Type B pancreatic cell (in vitro differentiated cells): ENCODE results near the gene MICAL2. TPM values are rescaled to one million over a fixed set of nuclear protein-coding genes. Genes with fewer than 3 reads are reported as not detected.

Source experiments
- DNase-seq: peaks from one replicate; pipeline ENCODE4 v3.0.0; 2021; ENCODE audit warnings: mixed read lengths; ENCODE audit not compliant: unreplicated experiment; ENCODE audit errors: extremely low spot score
- H3K27ac Mint-ChIP-seq: 2 replicates; pipeline ENCODE4 v1.8.0; 2021; ENCODE audit warnings: mild to moderate bottlenecking, mixed read lengths
- H3K27me3 Mint-ChIP-seq: 2 replicates; pipeline ENCODE4 v1.8.0; 2021; ENCODE audit warnings: mixed read lengths
- H3K36me3 Mint-ChIP-seq: 2 replicates; pipeline ENCODE4 v1.8.0; 2021; ENCODE audit warnings: mixed read lengths
- H3K4me1 Mint-ChIP-seq: one replicate; pipeline ENCODE4 v1.8.0; 2021; ENCODE audit warnings: mixed read lengths; ENCODE audit not compliant: unreplicated experiment
- H3K4me3 Mint-ChIP-seq: 2 replicates; pipeline ENCODE4 v1.8.0; 2021; ENCODE audit warnings: mild to moderate bottlenecking, mixed read lengths
- H3K9me3 Mint-ChIP-seq: 2 replicates; pipeline ENCODE4 v1.8.0; 2021; ENCODE audit warnings: mixed read lengths
- CTCF ChIP-seq: fragments of 200-600 bp; sonication (generic); conservative IDR thresholded peaks from 2 replicates; pipeline ENCODE4 v1.5.0; 2021; ENCODE audit warnings: antibody characterized with exemption, mild to moderate bottlenecking
- total RNA-seq: library from RNA; stranded (reverse); gene quantifications from 2 replicates; pipeline ENCODE4 v1.2.1, GENCODE V29; 2021; ENCODE audit warnings: low replicate concordance

The MICAL2 gene
- total RNA-seq, 1 donor from 2014 or later: 38.0 TPM

- H3K4me3 Mint-ChIP-seq: no peak overlapping the region
- DNase-seq: no peak
- TF ChIP-seq CTCF: no peak
- no peak overlapping the region for H3K27ac Mint-ChIP-seq
- H3K4me1 Mint-ChIP-seq: peaks cover 47% of the 10 kb centered on the region
- peaks cover 3% of the 10 kb centered on the region for H3K36me3 Mint-ChIP-seq
- no peaks in the 10 kb centered on the region for H3K9me3 Mint-ChIP-seq
- no peaks in the 10 kb centered on the region for H3K27me3 Mint-ChIP-seq
These were observed 106.4 kb downstream of the MICAL2 start for GRCh38 chr11:12216671-12217374.

GRCh38 chr11:12217879-12218278, 107.5 kb downstream of the MICAL2 start:
- no peak for DNase-seq
- no peak for TF ChIP-seq CTCF
- Mint-ChIP-seq H3K4me3 (no peak overlapping the region), H3K27ac (peak overlapping the region; percentile 22), H3K4me1 (peaks cover 42% of the 10 kb centered on the region), H3K9me3 (no peaks in the 10 kb centered on the region), H3K36me3 (peaks cover 3% of the 10 kb centered on the region), H3K27me3 (no peaks in the 10 kb centered on the region)

GRCh38 chr11:12218909-12219308, 108.5 kb downstream of the MICAL2 start:
- H3K4me3 Mint-ChIP-seq: no peak overlapping the region
- peaks cover 46% of the 10 kb centered on the region for H3K4me1 Mint-ChIP-seq
- H3K36me3 Mint-ChIP-seq: peaks cover 3% of the 10 kb centered on the region

GRCh38 chr11:12219757-12220156, 109.4 kb downstream of the MICAL2 start:
- Mint-ChIP-seq H3K36me3 (peaks cover 3% of the 10 kb centered on the region), H3K4me3 (no peak overlapping the region), H3K4me1 (peaks cover 48% of the 10 kb centered on the region), H3K27me3 (no peaks in the 10 kb centered on the region), H3K9me3 (no peaks in the 10 kb centered on the region), H3K27ac (peak overlapping the region; percentile 55)
- no peak for DNase-seq
- TF ChIP-seq CTCF: no peak

More at GRCh38 chr11:12218909-12219308, 108.5 kb downstream of the MICAL2 start:
- no peaks in the 10 kb centered on the region for H3K27me3 Mint-ChIP-seq
- H3K9me3 Mint-ChIP-seq: no peaks in the 10 kb centered on the region
- TF ChIP-seq CTCF: no peak
- H3K27ac Mint-ChIP-seq: peak overlapping the region; percentile 55
- DNase-seq: no peak

GRCh38 chr11:12220305-12220704, 109.9 kb downstream of the MICAL2 start:
- Mint-ChIP-seq H3K36me3 (peaks cover 3% of the 10 kb centered on the region), H3K9me3 (no peaks in the 10 kb centered on the region), H3K4me3 (no peak overlapping the region), H3K27me3 (no peaks in the 10 kb centered on the region), H3K27ac (no peak overlapping the region), H3K4me1 (peaks cover 43% of the 10 kb centered on the region)
- no peak for DNase-seq
- no peak for TF ChIP-seq CTCF
